IMR-90 (cell line): Measurements from ENCODE around the gene TBCA. TPM values are rescaled to one million over a fixed set of nuclear protein-coding genes. Genes with fewer than 3 reads are reported as not detected.

Experiments
- ATAC-seq: fragments of 200-7000 bp; cut with Tn5 transposase; 2 replicates; pipeline ENCODE4 v1.9.1; 2020; ENCODE audit warnings: low read depth, mild to moderate bottlenecking, moderate library complexity
- BruUV-seq: library from RNA; stranded (reverse); fragments of 400-500 nt; replicated peaks from 2 replicates; lab custom pipeline; 2021; lab: Mats Ljungman, UMichigan
- CTCF ChIA-PET: fragments of 300-600 bp; formaldehyde crosslinking; extraction: SDS; loops from one replicate; lab custom pipeline; 2021; ENCODE audit warnings: antibody characterized with exemption; lab: Yijun Ruan, JAX
- POLR2A ChIA-PET: fragments of 300-600 bp; sonication (Branson Sonifier 250); formaldehyde crosslinking; loops from one replicate; lab custom pipeline; 2022; ENCODE audit warnings: antibody characterized with exemption; ENCODE audit not compliant: unreplicated experiment; lab: Charles Lee
- DNase-seq: peaks from one replicate; pipeline ENCODE4 v3.0.0; 2013
- H2AFZ ChIP-seq: replicated peaks from 2 replicates; pipeline ENCODE3; 2013; ENCODE audit warnings: low read length, mild to moderate bottlenecking; ENCODE audit not compliant: poor library complexity
- H2AK5ac ChIP-seq: 2 replicates; pipeline ENCODE4 v1.6.1; 2013; ENCODE audit warnings: low read depth, low read length, inconsistent platforms
- H2AK9ac ChIP-seq: replicated peaks from 2 replicates; pipeline ENCODE3; 2013; ENCODE audit warnings: mild to moderate bottlenecking, low read depth, low read length, moderate library complexity; ENCODE audit not compliant: poor library complexity
- H2BK120ac ChIP-seq: 2 replicates; pipeline ENCODE4 v1.6.1; 2013; ENCODE audit warnings: low read depth, low read length, inconsistent platforms
- H2BK15ac ChIP-seq: 3 replicates; pipeline ENCODE4 v1.6.1; 2013; ENCODE audit warnings: low read depth, low read length, inconsistent platforms
- H2BK20ac ChIP-seq: 2 replicates; pipeline ENCODE4 v1.6.1; 2013; ENCODE audit warnings: low read depth, mild to moderate bottlenecking, inconsistent platforms, low read length, moderate library complexity
- H2BK5ac ChIP-seq: 2 replicates; pipeline ENCODE4 v1.6.1; 2013; ENCODE audit warnings: mild to moderate bottlenecking, low read depth, low read length, inconsistent platforms; ENCODE audit not compliant: poor library complexity, severe bottlenecking
- H3K14ac ChIP-seq: replicated peaks from 2 replicates; pipeline ENCODE4 v1.6.1; 2013; ENCODE audit warnings: low read depth, low read length, inconsistent platforms
- H3K18ac ChIP-seq: 2 replicates; pipeline ENCODE4 v1.6.1; 2013; ENCODE audit warnings: low read depth, low read length, control low read depth
- H3K23ac ChIP-seq: 2 replicates; pipeline ENCODE4 v1.6.1; 2013; ENCODE audit warnings: low read depth, low read length, inconsistent platforms
- H3K27ac ChIP-seq: 2 replicates; pipeline ENCODE4 v1.5.1; 2013; ENCODE audit warnings: mild to moderate bottlenecking, control low read depth, low read length; ENCODE audit not compliant: insufficient read depth
- H3K27me3 ChIP-seq: 2 replicates; pipeline ENCODE4 v1.6.1; 2013; ENCODE audit warnings: low read length; ENCODE audit not compliant: control insufficient read depth, insufficient read depth
- H3K36me3 ChIP-seq: 2 replicates; pipeline ENCODE4 v1.6.1; 2013; ENCODE audit warnings: low read length, mixed read lengths; ENCODE audit not compliant: control insufficient read depth, insufficient read depth
- H3K4ac ChIP-seq: 2 replicates; pipeline ENCODE4 v1.6.1; 2013; ENCODE audit warnings: low read depth, low read length, inconsistent platforms
- H3K4me1 ChIP-seq: 2 replicates; pipeline ENCODE4 v1.6.1; 2013; ENCODE audit warnings: low read length, mixed read lengths; ENCODE audit not compliant: control insufficient read depth, insufficient read depth
- H3K4me2 ChIP-seq: 2 replicates; pipeline ENCODE4 v1.6.1; 2013; ENCODE audit warnings: low read depth, mild to moderate bottlenecking, control low read depth, low read length, moderate library complexity
- H3K4me3 ChIP-seq: 2 replicates; pipeline ENCODE4 v1.5.1; 2013; ENCODE audit warnings: low read depth, mild to moderate bottlenecking, control low read depth, low read length, moderate library complexity; ENCODE audit not compliant: insufficient read depth
- H3K56ac ChIP-seq: 2 replicates; pipeline ENCODE4 v1.6.1; 2013; ENCODE audit warnings: low read length, inconsistent platforms; ENCODE audit not compliant: insufficient read depth; ENCODE audit errors: extremely low read depth
- H3K79me1 ChIP-seq, 2 experiments: 2 replicates each; pipeline ENCODE4 v1.6.1; 2013; ENCODE audit warnings: low read length in 2 of 2, inconsistent platforms in 1 of 2, low read depth in 1 of 2
- H3K9ac ChIP-seq: 2 replicates; pipeline ENCODE4 v1.6.1; 2013; ENCODE audit warnings: low read depth, low read length, control low read depth
- H3K9me1 ChIP-seq: 2 replicates; pipeline ENCODE4 v1.6.1; 2013; ENCODE audit warnings: low read length, inconsistent platforms; ENCODE audit not compliant: insufficient read depth
- H3K9me3 ChIP-seq: 2 replicates; pipeline ENCODE4 v1.6.1; 2013; ENCODE audit warnings: low read length; ENCODE audit not compliant: control insufficient read depth, insufficient read depth
- H4K20me1 ChIP-seq: 2 replicates; pipeline ENCODE4 v1.6.1; 2013; ENCODE audit warnings: low read length, inconsistent platforms; ENCODE audit not compliant: insufficient read depth
- H4K5ac ChIP-seq: 2 replicates; pipeline ENCODE4 v1.6.1; 2013; ENCODE audit warnings: mild to moderate bottlenecking, low read depth, low read length, control low read depth
- H4K8ac ChIP-seq, 2 experiments: 2 replicates each; pipeline ENCODE4 v1.6.1; 2013; ENCODE audit warnings: low read depth in 2 of 2, low read length in 2 of 2, control low read depth in 1 of 2, inconsistent platforms in 1 of 2
- H4K91ac ChIP-seq: 2 replicates; pipeline ENCODE4 v1.6.1; 2013; ENCODE audit warnings: low read depth, low read length, inconsistent platforms; ENCODE audit not compliant: insufficient read depth
- BHLHE40 ChIP-seq: fragments of 150-350 bp; IDR thresholded peaks from 2 replicates; pipeline ENCODE4 v1.6.1; 2016; ENCODE audit warnings: mild to moderate bottlenecking, low read depth, low read length
- CEBPB ChIP-seq: IDR thresholded peaks from 2 replicates; pipeline ENCODE4 v1.6.1; 2012; ENCODE audit warnings: low read depth, low read length, improper control_type of control experiment
- CHD1 ChIP-seq: IDR thresholded peaks from 2 replicates; pipeline ENCODE4 v1.6.1; 2012; ENCODE audit warnings: low read depth, low read length, improper control_type of control experiment
- ELK1 ChIP-seq: fragments of 150-350 bp; IDR thresholded peaks from 2 replicates; pipeline ENCODE4 v1.6.1; 2016; ENCODE audit warnings: low read depth, mild to moderate bottlenecking, low read length, moderate library complexity, borderline replicate concordance
- FOS ChIP-seq: fragments of 150-350 bp; IDR thresholded peaks from 2 replicates; pipeline ENCODE4 v1.6.1; 2016; ENCODE audit warnings: low read depth, low read length
- MAFK ChIP-seq: IDR thresholded peaks from 2 replicates; pipeline ENCODE4 v1.6.1; 2012; ENCODE audit warnings: low read depth, low read length, improper control_type of control experiment
- MAZ ChIP-seq: IDR thresholded peaks from 2 replicates; pipeline ENCODE4 v1.6.1; 2012; ENCODE audit warnings: low read depth, mild to moderate bottlenecking, low read length, improper control_type of control experiment, moderate library complexity, borderline replicate concordance
- MXI1 ChIP-seq: IDR thresholded peaks from 2 replicates; pipeline ENCODE4 v1.6.1; 2012; ENCODE audit warnings: low read depth, mild to moderate bottlenecking, low read length, moderate library complexity, borderline replicate concordance
- NFE2L2 ChIP-seq: fragments of 150-350 bp; IDR thresholded peaks from 2 replicates; pipeline ENCODE4 v1.6.1; 2016; ENCODE audit warnings: low read depth, mild to moderate bottlenecking, low read length
- POLR2A ChIP-seq: IDR thresholded peaks from 2 replicates; pipeline ENCODE4 v1.6.1; 2012; ENCODE audit warnings: mild to moderate bottlenecking, low read depth, low read length
- RAD21 ChIP-seq: IDR thresholded peaks from 2 replicates; pipeline ENCODE4 v1.6.1; 2012; ENCODE audit warnings: low read length, improper control_type of control experiment
- RCOR1 ChIP-seq: IDR thresholded peaks from 2 replicates; pipeline ENCODE4 v1.6.1; 2012; ENCODE audit warnings: mild to moderate bottlenecking, low read length, improper control_type of control experiment; ENCODE audit not compliant: insufficient replicate concordance
- RFX5 ChIP-seq: IDR thresholded peaks from 2 replicates; pipeline ENCODE4 v1.8.0; 2012; ENCODE audit warnings: low read depth, mild to moderate bottlenecking, low read length, moderate library complexity
- SMC3 ChIP-seq: fragments of 150-350 bp; IDR thresholded peaks from 2 replicates; pipeline ENCODE4 v1.6.1; 2016; ENCODE audit warnings: low read depth, mild to moderate bottlenecking, antibody characterized with exemption, low read length, moderate library complexity
- USF2 ChIP-seq: fragments of 150-350 bp; IDR thresholded peaks from 2 replicates; pipeline ENCODE4 v1.6.1; 2017; ENCODE audit warnings: mild to moderate bottlenecking, antibody characterized with exemption, low read length, low read depth
- WGBS, 2 experiments: methylation state at CpG; one replicate each; pipeline versions ENCODE4 v1.1.5 to v1.1.7; 2013; ENCODE audit warnings: missing lambda C conversion rate in 2 of 2; ENCODE audit not compliant: insufficient read length in 1 of 2; ENCODE audit errors: extremely low coverage in 2 of 2; 5-methylcytosine and 5-hydroxymethylcytosine counted together
- dilution Hi-C: fragments of 300-500 bp; cut with HindIII; formaldehyde crosslinking; loops from one replicate; pipeline ENCODE4 v1.14.3; 2018; ENCODE audit warnings: low sequenced_read_pairs; ENCODE audit not compliant: unreplicated experiment
- in situ Hi-C: fragments of 300-500 bp; cut with MboI; formaldehyde crosslinking; loops from 3 replicates; pipeline ENCODE4 v1.14.3; 2019; ENCODE audit warnings: low sequenced_read_pairs, inconsistent platforms, mixed read lengths
- intact Hi-C: fragments of 100-400 bp; cut with micrococcal nuclease; formaldehyde crosslinking; loops from 2 replicates; pipeline ENCODE4 v1.10.0; 2022
- polyA plus RNA-seq, 3 experiments: library from polyadenylated mRNA; depleted of rRNA; stranded (reverse); fragments of >200 nt; gene quantifications; 2 replicates each; pipeline ENCODE4 v1.2.3, GENCODE V29; 2012; ENCODE audit warnings: low replicate concordance in 1 of 3
- total RNA-seq: library from RNA; depleted of rRNA; stranded (reverse); fragments of >200 nt; gene quantifications from 2 replicates; pipeline ENCODE4 v1.2.3, GENCODE V29; 2012
- TF ChIP-seq, protein P1 (sequence below): conservative IDR thresholded peaks from 2 replicates; pipeline ENCODE4 v1.5.1; 2012; ENCODE audit warnings: mild to moderate bottlenecking, low read depth, low read length, improper control_type of control experiment

TBCA gene
- total and polyA plus RNA-seq, 2 of the 4 experiments (the other 2 are of a cell fraction), result 6.1 to 137 TPM

DNA sequence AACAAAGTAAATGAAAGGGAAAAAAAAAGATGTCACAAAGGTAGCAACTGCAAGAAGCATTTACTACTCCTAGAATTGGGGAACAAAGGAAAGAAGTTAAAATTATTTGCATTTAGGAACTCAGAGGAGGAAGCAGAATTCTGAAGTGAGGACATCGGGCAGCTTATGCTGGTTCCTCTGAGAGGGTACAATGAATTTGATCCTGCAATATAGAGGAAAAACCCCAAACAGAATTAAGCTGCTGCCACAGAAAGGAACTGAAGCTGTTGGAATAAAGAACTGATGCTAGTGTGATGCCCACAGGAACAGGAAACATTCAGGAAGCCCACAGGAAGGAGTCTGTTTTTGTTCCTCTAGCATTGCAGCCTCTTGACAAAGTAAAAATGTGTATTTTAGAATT is 22.3 kb upstream of the TBCA start:
- H3K4me1 ChIP-seq, result no peaks in the 10 kb centered on the region
- H3K56ac ChIP-seq, result no peak overlapping the region
- H3K4me3 ChIP-seq, result no peak overlapping the region
- H2AK9ac ChIP-seq, result no peak overlapping the region
- ChIA-PET POLR2A (no interaction called here), CTCF (interaction anchor here (1.2 kb wide), 1 partner anchor 11 kb away, joined by 3 read pairs; no protein-coding TSS in a partner anchor)
- H3K36me3 ChIP-seq, result no peaks in the 10 kb centered on the region
- H3K23ac ChIP-seq, result no peak overlapping the region
- H3K9me1 ChIP-seq, result no peaks in the 10 kb centered on the region
- no peak overlapping the region for H3K14ac ChIP-seq
- no peak overlapping the region for H4K8ac ChIP-seq
- no peak overlapping the region for H2AFZ ChIP-seq
- no peak overlapping the region for H4K91ac ChIP-seq
- no CpG with 5 or more reads among the region's 1 CpG for WGBS, 2 experiments
- intact Hi-C loops, result no loop called here
- no peaks in the 10 kb centered on the region for H3K9me3 ChIP-seq
- H2BK15ac ChIP-seq, result no peak overlapping the region
- dilution Hi-C loops, result no loop called here
- peaks cover 17% of the 10 kb centered on the region for H3K27me3 ChIP-seq
- no peak overlapping the region for H2AK5ac ChIP-seq
- no peak overlapping the region for H3K9ac ChIP-seq
- H2BK5ac ChIP-seq, result no peak overlapping the region
- no peak overlapping the region for H3K4ac ChIP-seq
- H3K4me2 ChIP-seq, result no peak overlapping the region
- TF ChIP-seq CEBPB (no peak), ELK1 (no peak), FOS (no peak), BHLHE40 (no peak), NFE2L2 (no peak), RFX5 (no peak), CHD1 (no peak), USF2 (no peak), MXI1 (no peak), MAZ (no peak), RAD21 (no peak), MAFK (no peak), SMC3 (no peak), POLR2A (no peak), RCOR1 (no peak)
- TF ChIP-seq, protein P1, sequence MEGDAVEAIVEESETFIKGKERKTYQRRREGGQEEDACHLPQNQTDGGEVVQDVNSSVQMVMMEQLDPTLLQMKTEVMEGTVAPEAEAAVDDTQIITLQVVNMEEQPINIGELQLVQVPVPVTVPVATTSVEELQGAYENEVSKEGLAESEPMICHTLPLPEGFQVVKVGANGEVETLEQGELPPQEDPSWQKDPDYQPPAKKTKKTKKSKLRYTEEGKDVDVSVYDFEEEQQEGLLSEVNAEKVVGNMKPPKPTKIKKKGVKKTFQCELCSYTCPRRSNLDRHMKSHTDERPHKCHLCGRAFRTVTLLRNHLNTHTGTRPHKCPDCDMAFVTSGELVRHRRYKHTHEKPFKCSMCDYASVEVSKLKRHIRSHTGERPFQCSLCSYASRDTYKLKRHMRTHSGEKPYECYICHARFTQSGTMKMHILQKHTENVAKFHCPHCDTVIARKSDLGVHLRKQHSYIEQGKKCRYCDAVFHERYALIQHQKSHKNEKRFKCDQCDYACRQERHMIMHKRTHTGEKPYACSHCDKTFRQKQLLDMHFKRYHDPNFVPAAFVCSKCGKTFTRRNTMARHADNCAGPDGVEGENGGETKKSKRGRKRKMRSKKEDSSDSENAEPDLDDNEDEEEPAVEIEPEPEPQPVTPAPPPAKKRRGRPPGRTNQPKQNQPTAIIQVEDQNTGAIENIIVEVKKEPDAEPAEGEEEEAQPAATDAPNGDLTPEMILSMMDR, result no peak
- H3K27ac ChIP-seq, result no peak overlapping the region
- in situ Hi-C loops, result no loop called here
- no peak for DNase-seq
- no peak overlapping the region for H2BK120ac ChIP-seq
- H4K5ac ChIP-seq, result no peak overlapping the region
- no peaks in the 10 kb centered on the region for H3K79me1 ChIP-seq
- no peak overlapping the region for H2BK20ac ChIP-seq
- no peaks in the 10 kb centered on the region for H4K20me1 ChIP-seq
- no TSS peak for BruUV-seq
- ATAC-seq, result no peak
- H3K18ac ChIP-seq, result no peak overlapping the region
